A549 (cell line): ENCODE measurements around the gene SBNO1.

ENCODE experiments used
- CHD4 ChIP-seq: fragments of 200-600 bp; sonication (generic); IDR thresholded peaks from 2 replicates; pipeline ENCODE4 v1.6.1; 2016; ENCODE audit warnings: antibody characterized with exemption, mild to moderate bottlenecking, borderline replicate concordance
- EP300 ChIP-seq, 2 experiments: fragments of >200 bp; sonication (Bioruptor Twin); formaldehyde crosslinking; IDR thresholded peaks; 2 replicates in 1 of 2; 3 replicates in 1 of 2; pipeline ENCODE4 v1.6.1; 2016 to 2017
- MAFK ChIP-seq: fragments of 450-650 bp; IDR thresholded peaks from 2 replicates; pipeline ENCODE4 v1.6.1; 2014; ENCODE audit not compliant: partially characterized antibody
- POLR2A ChIP-seq: IDR thresholded peaks from 2 replicates; pipeline ENCODE4 v1.6.1; 2012; ENCODE audit warnings: mild to moderate bottlenecking, low read length
- POLR2AphosphoS2 ChIP-seq: conservative IDR thresholded peaks from 2 replicates; pipeline ENCODE4 v1.6.1; 2012; ENCODE audit warnings: low read length, improper control_type of control experiment, inconsistent platforms
- RCOR1 ChIP-seq: fragments of 150-350 bp; IDR thresholded peaks from 2 replicates; pipeline ENCODE4 v1.6.1; 2014; ENCODE audit warnings: antibody characterized with exemption, low read length, low read depth
- REST ChIP-seq: fragments of 200-600 bp; sonication (generic); IDR thresholded peaks from 2 replicates; pipeline ENCODE4 v1.6.1; 2016; ENCODE audit warnings: antibody characterized with exemption, mild to moderate bottlenecking, moderate library complexity
- RFX5 ChIP-seq: fragments of 450-650 bp; IDR thresholded peaks from 2 replicates; pipeline ENCODE4 v1.7.1; 2014; ENCODE audit warnings: antibody characterized with exemption, mild to moderate bottlenecking, moderate library complexity
- TF ChIP-seq, protein P1 (sequence below): IDR thresholded peaks from 2 replicates; pipeline ENCODE4 v1.6.1; 2012
- TF ChIP-seq, protein P2 (sequence below): fragments of >200 bp; sonication (Bioruptor Twin); formaldehyde crosslinking; IDR thresholded peaks from 3 replicates; pipeline ENCODE4 v1.5.1; 2016

DNA sequence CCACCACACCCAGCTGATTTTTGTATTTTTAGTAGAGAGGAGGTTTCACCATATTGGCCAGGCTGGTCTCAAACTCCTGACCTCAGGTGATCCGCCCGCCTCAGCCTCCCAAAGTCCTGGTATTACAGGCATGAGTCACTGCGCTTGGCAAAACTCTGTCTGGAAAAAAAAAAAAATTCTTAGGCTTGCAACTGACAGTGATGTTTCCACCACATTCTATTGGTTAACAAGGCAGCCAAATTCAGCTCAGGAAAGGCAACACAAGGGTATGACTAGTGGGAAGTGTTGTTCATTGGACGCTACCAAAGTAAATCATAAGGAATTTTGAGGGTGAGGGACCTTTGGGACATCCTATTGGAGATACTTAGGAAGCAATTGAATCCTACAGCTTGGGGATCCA lies 2.9 kb upstream of the SBNO1 start:
- no peak for TF ChIP-seq REST
- TF ChIP-seq, protein P1, sequence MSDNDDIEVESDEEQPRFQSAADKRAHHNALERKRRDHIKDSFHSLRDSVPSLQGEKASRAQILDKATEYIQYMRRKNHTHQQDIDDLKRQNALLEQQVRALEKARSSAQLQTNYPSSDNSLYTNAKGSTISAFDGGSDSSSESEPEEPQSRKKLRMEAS, result no peak
- TF ChIP-seq POLR2A, result no peak
- TF ChIP-seq, protein P2, sequence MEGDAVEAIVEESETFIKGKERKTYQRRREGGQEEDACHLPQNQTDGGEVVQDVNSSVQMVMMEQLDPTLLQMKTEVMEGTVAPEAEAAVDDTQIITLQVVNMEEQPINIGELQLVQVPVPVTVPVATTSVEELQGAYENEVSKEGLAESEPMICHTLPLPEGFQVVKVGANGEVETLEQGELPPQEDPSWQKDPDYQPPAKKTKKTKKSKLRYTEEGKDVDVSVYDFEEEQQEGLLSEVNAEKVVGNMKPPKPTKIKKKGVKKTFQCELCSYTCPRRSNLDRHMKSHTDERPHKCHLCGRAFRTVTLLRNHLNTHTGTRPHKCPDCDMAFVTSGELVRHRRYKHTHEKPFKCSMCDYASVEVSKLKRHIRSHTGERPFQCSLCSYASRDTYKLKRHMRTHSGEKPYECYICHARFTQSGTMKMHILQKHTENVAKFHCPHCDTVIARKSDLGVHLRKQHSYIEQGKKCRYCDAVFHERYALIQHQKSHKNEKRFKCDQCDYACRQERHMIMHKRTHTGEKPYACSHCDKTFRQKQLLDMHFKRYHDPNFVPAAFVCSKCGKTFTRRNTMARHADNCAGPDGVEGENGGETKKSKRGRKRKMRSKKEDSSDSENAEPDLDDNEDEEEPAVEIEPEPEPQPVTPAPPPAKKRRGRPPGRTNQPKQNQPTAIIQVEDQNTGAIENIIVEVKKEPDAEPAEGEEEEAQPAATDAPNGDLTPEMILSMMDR, result no peak
- no peak for TF ChIP-seq POLR2AphosphoS2
- no peak for TF ChIP-seq MAFK
- TF ChIP-seq CHD4, result no peak
- no peak for TF ChIP-seq EP300 (IDR thresholded peaks at IDR 0.05)
- no peak for TF ChIP-seq RFX5
- TF ChIP-seq RCOR1, result no peak
